Activated CD8-positive, alpha-beta memory T cell treated with anti-CD3 and anti-CD28 coated beads, Interleukin-2, amount 50 U/mL, for 48 hours (primary cell): ENCODE measurements around the gene PLOD2.
A peak's percentile ranks its signal among the peaks of the same experiment; 100 is the strongest.

Source experiments
- DNase-seq: peaks from one replicate; pipeline ENCODE4 v3.0.0-alpha.2; 2020

PLOD2 gene

GRCh38 chr3:146165877-146166276, 4.9 kb upstream of the PLOD2 start:
- DNase-seq = no peak

GRCh38 chr3:146164971-146165769, 4.2 kb upstream of the PLOD2 start:
- DNase-seq = no peak

GRCh38 chr3:146164506-146164905, 3.5 kb upstream of the PLOD2 start:
- DNase-seq = no peak

DNA sequence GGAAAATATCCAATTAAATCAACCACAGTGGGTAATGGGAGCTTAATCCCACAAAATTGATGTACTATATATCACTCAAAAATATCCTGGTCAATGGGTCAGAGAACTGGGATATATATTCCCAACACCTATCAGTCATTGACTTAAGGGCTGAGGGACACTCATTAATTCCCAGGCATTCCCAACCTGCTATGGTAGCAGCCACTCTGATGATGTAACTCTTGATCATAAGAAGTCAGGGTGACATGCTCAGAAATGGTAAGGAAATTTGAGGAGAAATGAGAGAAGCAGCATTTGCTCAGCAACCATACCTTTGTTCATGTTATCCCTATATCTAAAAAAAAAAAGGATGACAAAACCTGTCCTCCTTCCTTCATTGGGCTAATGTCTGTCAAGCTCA, 3.1 kb upstream of the PLOD2 start:
- DNase-seq = no peak

- no peak for DNase-seq
Measured at GRCh38 chr3:146163584-146163983, 2.6 kb upstream of the PLOD2 start.

- DNase-seq = no peak
Measured at GRCh38 chr3:146162561-146162960, 1.6 kb upstream of the PLOD2 start.

DNA sequence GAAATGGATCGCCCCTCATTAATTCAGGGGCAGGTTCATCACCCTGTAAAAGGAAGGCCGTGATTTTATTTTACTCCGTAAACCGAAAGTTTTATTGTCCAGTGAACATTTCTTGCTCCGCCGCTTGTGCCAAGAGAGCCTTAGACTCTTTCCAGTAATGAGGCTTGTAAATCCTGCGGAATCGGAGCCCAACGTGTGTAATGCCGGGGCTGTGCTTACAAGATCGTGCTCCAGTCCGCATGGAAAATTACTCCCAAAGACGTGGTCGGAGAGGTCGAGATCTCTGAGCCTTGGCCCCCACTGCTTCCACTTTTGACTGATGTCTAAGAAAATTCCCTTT, 649 bp upstream of the PLOD2 start:
- DNase-seq = no peak

DNA sequence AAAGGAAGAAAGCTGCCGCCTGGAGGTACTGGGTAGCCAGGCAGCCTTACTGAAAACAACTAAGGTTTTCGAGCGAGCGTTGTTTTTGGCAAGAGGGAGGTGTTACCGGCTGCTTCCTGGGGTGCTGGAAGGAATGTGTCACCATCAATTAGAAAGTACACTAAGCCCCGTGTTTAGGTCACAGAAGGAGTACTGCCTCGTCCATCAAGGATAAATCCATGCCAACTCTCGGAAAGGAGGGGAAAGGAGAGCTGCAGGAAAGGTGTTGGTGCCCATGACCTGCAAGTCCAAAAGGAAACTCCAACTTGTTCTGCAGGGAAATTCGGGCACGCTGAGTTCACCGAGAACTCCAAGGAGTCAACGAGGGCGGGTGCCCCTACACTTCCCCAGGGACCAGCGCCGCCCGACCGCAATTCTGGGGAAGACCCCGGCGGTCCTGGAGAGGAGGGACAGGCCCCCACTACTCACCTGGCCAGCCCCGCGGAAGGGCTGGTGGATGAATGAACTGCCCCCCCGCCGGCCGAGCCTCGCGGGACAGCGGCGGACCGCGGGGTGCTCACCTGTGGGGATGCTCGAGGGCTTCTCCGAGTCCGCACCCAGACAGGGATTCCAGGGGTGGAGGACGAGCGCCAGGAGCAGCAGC, 542 bp downstream of the PLOD2 start:
- DNase-seq = peak; percentile 50

- DNase-seq = no peak
Measured at GRCh38 chr3:146159616-146160320, 1.2 kb downstream of the PLOD2 start.

- DNase-seq = no peak
Measured at GRCh38 chr3:146159037-146159436, 1.9 kb downstream of the PLOD2 start.

DNA sequence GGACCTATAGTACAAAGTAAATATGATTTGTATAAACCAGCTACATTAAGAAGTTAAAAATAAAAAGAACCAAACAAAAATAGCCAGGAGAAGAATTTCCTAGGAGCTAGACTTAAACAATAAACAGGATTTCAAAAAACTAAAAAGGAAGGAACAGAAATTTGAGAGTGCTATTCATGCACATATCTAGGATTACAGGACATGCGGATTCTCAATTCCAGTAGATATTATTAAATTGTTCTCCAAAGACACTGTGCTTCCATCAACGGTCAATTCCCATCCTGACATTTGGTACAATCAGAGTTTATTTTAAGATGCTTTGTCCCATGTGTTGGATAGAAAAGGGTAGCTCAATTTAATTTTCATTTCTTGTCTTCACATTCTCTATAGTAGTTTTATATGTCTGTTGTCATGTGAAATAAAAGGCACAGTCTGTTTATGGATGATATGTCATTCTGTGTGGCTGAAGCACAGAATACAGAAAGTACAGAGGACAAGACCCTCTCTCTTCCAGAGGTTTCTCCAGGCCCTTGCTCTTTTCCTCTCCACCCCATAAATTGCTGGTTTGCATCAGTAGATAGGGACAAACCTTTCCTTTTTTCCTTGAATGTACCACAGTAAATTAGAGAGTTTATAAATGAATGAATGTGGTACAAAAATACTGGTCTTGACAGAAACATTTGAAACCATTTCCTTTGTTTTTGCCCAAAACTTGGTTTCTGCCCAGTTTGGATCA, 3.5 kb downstream of the PLOD2 start:
- no peak for DNase-seq

DNA sequence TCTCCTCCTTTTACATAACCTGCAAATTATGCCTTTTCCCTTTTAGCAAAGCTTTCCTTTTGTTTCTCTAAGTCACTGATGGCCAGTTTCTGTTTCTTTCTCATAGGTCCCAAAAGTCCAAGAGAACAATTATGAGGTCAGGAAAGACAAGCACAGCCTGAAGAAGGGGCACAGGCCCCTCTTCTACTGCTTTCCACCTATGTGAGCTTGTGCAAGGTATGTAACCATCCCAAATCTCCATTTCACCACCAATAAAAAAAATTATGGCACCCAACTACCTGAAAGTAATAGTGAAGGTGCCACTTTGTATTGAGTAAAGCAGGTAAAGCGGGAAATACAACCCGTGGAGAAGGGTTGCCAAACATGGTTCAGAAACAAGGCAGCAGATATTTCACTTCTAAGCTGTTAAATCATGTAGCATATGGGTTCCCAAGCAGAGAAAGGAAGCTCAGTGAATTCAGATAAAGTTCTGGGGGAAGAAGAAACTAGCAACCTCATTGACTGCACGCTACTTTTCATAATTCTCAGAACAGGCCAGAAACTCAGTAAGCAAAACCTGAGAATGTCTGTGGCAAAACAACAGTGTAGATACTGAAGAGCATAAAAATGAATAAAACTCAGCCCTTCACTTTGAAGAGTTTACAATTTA, 4.2 kb downstream of the PLOD2 start:
- no peak for DNase-seq

GRCh38 chr3:146156095-146156494, 4.9 kb downstream of the PLOD2 start:
- no peak for DNase-seq

DNA sequence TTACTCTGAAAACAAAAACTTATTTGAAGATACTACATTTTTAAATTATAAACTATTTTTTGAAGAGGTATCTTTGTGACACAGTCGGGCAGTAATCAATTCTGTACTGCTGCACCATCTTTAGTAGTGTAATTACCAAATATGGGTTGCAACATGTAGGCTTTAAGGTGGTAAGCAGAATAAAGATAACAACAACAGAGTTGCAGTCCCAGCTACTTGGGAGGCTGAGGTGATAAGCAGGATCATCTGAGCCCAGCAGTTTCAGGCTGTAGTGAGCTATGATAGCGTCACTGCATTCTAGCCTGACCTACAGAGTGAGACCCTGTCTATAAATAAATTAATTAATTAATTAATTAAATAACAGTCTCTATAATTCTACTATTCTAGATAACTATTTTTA, 6.0 kb downstream of the PLOD2 start:
- DNase-seq = no peak

- DNase-seq = no peak
Measured at GRCh38 chr3:146154316-146154715, 6.7 kb downstream of the PLOD2 start.

DNA sequence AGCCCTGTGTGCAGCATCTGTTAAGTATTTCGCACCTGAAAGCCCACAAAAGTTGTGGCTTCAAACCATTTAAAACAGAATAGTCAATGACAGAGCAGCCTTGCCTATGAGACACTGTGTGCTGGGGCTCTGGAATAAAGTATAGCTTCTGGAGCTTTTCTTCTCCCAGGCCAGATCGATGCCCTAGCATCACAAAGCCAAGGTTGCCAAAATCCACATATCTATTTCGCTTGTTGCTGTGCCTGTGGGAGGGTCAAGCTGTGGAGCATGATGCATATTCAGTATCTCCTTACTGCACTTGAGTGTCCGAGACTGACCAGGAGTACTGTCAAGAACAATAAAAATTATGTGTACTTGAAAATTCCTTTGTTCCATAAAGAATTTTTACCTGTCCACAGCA, 7.6 kb downstream of the PLOD2 start:
- no peak for DNase-seq

GRCh38 chr3:146152834-146153233, 8.2 kb downstream of the PLOD2 start:
- no peak for DNase-seq

DNA sequence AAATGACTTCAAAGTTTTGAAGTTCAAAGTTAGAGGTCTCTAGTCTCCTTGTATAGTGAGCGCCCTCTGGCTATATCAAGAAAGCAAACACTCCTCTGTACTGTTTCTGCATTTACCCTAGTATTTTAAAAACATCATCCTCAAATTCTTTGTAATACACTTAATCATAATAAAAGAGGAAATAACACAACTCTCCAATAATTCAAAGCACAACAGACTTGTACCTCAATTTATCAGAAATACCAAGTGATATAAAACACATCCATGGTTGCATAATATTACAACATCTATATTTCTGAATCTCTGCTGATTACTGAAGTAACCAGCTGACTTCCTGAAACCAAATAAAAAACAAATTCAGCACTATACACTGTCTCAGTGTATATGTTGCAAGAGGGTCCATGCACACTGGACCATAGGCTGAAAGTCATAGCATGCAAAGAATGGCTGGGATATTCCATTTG, 12.5 kb downstream of the PLOD2 start:
- no peak for DNase-seq

- no peak for DNase-seq
Measured at GRCh38 chr3:146145642-146146041, 15.3 kb downstream of the PLOD2 start.

GRCh38 chr3:146142757-146143156, 18.2 kb downstream of the PLOD2 start:
- DNase-seq = no peak

DNA sequence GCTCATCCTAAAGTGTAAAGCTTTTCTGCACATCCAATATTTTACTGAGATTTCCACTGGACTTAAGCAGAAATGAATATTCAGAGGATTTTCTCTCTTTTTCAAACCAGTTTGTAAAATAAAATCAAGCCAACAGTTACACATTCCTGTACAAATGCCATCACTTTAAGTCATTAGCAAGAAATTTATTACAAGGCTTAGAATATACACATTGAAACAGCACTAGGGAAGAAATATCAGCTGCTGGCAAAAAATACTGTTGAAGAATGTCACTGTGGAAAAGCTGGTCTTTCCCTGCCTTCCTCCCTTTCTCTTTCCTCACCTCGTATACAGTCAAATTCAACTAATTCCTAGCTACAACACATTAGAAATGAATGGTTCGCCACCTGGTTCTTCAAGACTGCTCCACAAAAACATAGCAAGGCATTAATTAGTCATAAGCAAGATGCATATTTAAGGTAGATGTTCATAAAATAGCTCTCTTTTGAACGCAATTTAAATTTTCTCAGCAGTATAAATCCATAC, 21.3 kb downstream of the PLOD2 start:
- no peak for DNase-seq

DNA sequence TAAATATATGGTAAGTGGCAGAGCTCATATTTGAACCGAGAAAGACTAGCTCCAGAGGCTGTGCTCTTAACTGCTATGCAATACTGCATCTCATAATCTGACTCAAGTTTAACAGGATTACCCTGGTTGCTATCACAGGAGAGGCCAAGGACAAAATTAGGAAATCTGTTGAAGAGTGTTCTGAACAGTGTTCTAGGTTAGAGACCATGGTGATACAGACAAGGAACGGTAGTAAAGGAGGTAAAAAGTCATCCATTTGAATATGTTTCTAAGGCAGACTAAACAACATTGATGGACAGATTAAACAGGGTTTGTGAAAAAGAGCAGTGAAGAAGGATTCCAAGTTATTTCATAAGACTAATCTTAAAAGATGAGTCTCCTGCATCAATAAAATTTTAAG, 22.1 kb downstream of the PLOD2 start:
- DNase-seq = no peak

GRCh38 chr3:146136647-146137046, 24.3 kb downstream of the PLOD2 start:
- DNase-seq = no peak
